Peyer's patch (tissue), 4 donors: ENCODE results near the gene REST.

ENCODE experiments used
- POLR2A ChIP-seq, 2 donors: fragments of 450-650 bp; IDR thresholded peaks; one replicate each; pipeline ENCODE4 v1.5.1; 2017; ENCODE audit warnings: antibody characterized with exemption in 2 of 2, mild to moderate bottlenecking in 2 of 2, moderate library complexity in 2 of 2
- TF ChIP-seq, protein P1 (sequence below), 6 experiments: fragments of 450-650 bp in 4 of 6; fragments of 200-600 bp in 2 of 6; sonication (generic) in 1 of 6; IDR thresholded peaks; one replicate each; pipeline ENCODE4 v1.5.1; 2017 to 2019; ENCODE audit warnings: antibody characterized with exemption in 6 of 6, mild to moderate bottlenecking in 3 of 6, moderate library complexity in 1 of 6

DNA sequence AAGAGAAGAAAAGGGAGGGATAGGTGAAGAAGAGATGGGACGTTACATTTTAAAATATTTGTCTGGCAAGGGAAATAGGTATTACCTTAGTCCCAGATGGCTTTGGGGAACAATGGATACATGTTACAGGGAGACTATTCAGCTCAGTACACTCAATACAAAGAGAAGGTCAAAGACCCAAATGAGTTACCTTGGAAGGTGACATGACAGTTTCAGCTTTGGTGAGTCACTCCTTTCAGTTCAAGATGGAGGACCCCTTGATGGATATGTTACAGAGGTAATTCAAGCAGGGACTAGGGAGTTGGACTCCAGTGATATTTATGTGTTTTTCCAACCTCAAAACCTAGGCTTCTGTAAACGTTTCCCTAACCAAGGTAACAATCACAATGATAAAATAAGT, 64.7 kb downstream of the REST start:
- TF ChIP-seq, protein P1, sequence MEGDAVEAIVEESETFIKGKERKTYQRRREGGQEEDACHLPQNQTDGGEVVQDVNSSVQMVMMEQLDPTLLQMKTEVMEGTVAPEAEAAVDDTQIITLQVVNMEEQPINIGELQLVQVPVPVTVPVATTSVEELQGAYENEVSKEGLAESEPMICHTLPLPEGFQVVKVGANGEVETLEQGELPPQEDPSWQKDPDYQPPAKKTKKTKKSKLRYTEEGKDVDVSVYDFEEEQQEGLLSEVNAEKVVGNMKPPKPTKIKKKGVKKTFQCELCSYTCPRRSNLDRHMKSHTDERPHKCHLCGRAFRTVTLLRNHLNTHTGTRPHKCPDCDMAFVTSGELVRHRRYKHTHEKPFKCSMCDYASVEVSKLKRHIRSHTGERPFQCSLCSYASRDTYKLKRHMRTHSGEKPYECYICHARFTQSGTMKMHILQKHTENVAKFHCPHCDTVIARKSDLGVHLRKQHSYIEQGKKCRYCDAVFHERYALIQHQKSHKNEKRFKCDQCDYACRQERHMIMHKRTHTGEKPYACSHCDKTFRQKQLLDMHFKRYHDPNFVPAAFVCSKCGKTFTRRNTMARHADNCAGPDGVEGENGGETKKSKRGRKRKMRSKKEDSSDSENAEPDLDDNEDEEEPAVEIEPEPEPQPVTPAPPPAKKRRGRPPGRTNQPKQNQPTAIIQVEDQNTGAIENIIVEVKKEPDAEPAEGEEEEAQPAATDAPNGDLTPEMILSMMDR (IDR thresholded peaks at IDR 0.05): no peak
- no peak for TF ChIP-seq POLR2A (IDR thresholded peaks at IDR 0.05)
